Cerebellar nuclear complex (tissue), 1 donor: ENCODE data around the gene FGF11.

Experiments
- DNase-seq, 2 experiments: peaks; one replicate each; lab custom pipeline; 2025; lab: John Stamatoyannopoulos, UW

The FGF11 gene

GRCh38 chr17:7431231-7431630, 8.1 kb upstream of the FGF11 start:
- no peak for DNase-seq

GRCh38 chr17:7432296-7432695, 7.0 kb upstream of the FGF11 start:
- no peak for DNase-seq

- no peak for DNase-seq
Observed at GRCh38 chr17:7435676-7436555, 3.4 kb upstream of the FGF11 start.

- DNase-seq: no peak
Observed at GRCh38 chr17:7436556-7437368, 2.5 kb upstream of the FGF11 start.

GRCh38 chr17:7437369-7437863, 1.9 kb upstream of the FGF11 start:
- DNase-seq: no peak

- DNase-seq: no peak
Observed at GRCh38 chr17:7437950-7438614, 1.2 kb upstream of the FGF11 start.

- no peak for DNase-seq
Observed at GRCh38 chr17:7438656-7439460, 454 bp upstream of the FGF11 start.

- DNase-seq: no peak
Observed at GRCh38 chr17:7440113-7440833, 961 bp downstream of the FGF11 start.

- DNase-seq: no peak
Observed at GRCh38 chr17:7440834-7441195, 1.5 kb downstream of the FGF11 start.

- DNase-seq: no peak
Observed at GRCh38 chr17:7441266-7441665, 2.0 kb downstream of the FGF11 start.

- no peak for DNase-seq
Observed at GRCh38 chr17:7442142-7442541, 2.8 kb downstream of the FGF11 start.

- no peak for DNase-seq
Observed at GRCh38 chr17:7443499-7444485, 4.5 kb downstream of the FGF11 start.

- no peak for DNase-seq
Observed at GRCh38 chr17:7444682-7445618, 5.6 kb downstream of the FGF11 start, which contains the start of gene CHRNB1. TSS of gene CHRNB1 (plus strand) at chr17:7445061. CDS start at chr17:7445128, 67 bp downstream.

- DNase-seq: no peak
Observed at GRCh38 chr17:7445619-7445968, 6.3 kb downstream of the FGF11 start.

- no peak for DNase-seq
Observed at GRCh38 chr17:7448461-7448860, 9.1 kb downstream of the FGF11 start.

GRCh38 chr17:7459961-7460545, 20.7 kb downstream of the FGF11 start:
- no peak for DNase-seq

- no peak for DNase-seq
Observed at GRCh38 chr17:7460850-7461660, 21.7 kb downstream of the FGF11 start.
